NCI-H526 treated with DMSO at 0.1 percent for 48 hours (cell line): ENCODE results near the gene CDK10.
"Not testable (repeated sequence)": the region's sequence is repeated elsewhere in the genome, so short reads cannot be mapped to it uniquely, and the experiment has no call there.

Experiments
- DNase-seq: peaks from one replicate; lab custom pipeline; 2025; lab: John Stamatoyannopoulos, UW

The CDK10 gene, protein sequence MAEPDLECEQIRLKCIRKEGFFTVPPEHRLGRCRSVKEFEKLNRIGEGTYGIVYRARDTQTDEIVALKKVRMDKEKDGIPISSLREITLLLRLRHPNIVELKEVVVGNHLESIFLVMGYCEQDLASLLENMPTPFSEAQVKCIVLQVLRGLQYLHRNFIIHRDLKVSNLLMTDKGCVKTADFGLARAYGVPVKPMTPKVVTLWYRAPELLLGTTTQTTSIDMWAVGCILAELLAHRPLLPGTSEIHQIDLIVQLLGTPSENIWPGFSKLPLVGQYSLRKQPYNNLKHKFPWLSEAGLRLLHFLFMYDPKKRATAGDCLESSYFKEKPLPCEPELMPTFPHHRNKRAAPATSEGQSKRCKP

DNA sequence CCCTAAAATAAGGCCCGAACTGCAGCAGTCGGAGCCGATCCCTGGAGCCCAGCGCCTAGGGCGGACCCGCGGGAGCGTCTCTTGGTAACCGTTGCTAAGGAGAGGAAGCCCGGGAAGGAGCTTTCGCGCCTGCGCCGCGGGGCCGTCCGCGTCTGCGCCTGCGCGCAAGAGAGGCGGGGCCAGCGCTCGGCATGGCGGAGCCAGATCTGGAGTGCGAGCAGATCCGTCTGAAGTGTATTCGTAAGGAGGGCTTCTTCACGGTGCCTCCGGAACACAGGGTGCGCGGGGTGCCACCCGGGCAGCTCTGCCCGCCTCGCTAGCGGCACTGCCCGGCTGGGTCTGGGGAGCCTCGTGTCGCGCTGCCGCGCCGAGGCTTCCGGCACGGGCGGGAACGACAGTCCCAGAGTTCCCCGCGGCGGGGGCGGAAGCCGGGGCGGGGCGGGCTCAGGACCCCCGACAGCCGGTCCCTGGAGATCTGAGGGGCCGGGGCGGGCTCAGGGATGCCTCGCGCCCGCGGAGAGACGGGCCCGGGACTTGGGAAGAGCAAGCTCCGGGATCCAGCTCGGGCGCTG lies at the start of gene CDK10:
TSS of gene CDK10 (plus strand) at position 170 of the 572 bp plus-strand sequence. CDS start at position 192, 22 bp downstream.
- DNase-seq = peak; percentile 72

DNA sequence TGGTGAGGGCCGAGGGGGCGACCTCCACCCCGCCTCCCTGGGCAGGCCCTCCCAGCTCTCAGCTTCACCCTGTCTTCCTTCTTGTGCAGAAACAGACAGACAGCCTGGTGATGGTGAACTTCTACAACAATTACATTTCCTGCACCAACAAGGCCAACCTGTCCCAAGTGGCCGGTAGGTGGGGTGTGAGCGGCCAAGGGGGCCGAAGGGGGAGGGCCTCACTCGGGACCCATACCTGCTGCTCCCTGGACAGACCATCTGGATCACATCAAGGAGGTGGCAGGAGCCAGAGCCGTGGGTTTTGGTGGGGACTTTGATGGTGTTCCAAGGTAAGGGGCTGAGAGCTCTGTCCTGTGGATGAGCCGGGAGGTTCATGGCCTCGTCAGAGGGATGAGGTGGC lies 49.1 kb upstream of the CDK10 start:
- DNase-seq = no peak

DNA sequence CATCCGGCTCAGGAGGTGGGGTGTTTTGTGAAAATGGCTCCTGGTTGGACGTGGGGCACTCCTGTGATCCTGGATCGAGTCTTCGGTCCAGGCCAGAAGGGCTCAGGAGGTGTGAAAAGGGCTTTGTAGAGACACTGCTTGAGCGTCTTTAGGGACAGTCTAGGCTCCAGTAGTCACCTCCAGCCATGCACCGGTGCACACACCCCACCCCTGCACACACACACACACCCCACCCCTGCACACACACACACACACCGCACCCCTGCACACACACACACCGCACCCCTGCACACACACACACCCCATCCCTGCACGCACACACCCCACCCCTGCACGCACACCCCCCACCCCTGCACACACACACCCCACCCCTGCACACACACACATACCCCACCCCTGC lies 48.0 kb upstream of the CDK10 start:
- no peak for DNase-seq

DNA sequence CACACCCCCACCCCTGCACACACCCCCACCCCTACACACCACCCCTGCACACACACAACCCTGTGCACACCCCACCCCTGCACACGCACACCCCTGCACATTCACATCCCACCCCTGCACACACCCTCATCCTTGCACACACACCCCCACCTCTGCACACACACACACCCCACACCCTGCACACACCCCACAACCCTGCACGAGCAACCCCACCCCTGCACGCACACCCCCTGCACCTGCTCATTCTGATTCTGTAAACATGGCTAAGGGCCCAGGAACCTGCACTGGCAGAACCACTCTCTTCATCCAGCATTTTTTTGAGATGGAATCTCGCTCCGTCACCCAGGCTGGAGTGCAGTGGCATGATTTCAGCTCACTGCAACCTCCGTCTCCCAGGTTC lies 47.1 kb upstream of the CDK10 start:
- no peak for DNase-seq

DNA sequence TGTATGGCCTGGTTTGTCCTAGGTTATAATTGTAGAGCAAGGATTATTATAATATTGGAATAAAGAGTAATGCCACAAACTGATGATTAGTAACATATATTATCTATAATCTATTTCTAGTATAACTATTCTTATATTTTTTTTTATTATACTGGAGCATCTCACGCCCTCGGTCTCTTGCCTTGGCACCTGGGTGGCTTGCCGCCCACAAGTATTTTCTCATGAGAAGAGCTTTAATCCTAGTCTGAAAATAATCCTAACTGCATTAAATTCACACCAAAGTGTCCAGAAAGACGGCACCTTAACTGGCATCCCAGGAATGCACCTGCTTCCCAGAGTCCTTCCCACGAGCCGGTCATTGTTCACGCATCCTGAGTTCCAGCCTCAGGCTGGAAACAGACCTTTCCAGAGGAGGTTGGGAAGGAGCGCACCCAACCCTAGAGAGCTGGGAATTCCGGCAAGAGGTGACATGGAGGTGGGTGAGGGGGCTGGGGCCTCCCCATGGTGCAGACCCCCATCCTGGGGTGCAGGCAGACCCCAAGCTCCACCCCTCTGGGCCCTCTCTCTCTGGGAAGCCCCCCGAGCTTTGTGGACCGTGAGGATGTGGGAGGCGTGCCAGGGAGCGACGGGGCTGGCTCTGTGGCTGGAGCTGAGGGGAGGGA lies 44.9 kb upstream of the CDK10 start:
- no peak for DNase-seq

DNA sequence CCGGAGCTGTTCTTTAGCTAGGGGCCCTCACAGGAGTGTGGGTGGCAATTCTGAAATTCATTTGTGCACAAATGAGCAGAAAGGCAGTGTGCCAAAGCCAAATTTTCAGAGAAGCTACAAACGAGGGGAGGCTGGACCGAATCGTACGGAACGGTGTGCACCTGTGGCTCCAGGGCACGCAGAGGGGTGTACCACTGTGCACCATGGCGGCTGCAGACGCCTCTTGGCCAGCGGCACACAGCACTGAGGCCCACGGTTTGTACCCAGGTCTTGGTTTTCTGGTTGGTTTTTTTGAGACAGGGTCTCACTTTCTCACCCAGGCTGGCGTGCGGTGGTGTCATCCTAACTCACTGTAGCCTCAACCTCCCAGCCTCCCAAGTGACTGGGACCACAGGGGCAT lies 43.9 kb upstream of the CDK10 start:
- DNase-seq = no peak

DNA sequence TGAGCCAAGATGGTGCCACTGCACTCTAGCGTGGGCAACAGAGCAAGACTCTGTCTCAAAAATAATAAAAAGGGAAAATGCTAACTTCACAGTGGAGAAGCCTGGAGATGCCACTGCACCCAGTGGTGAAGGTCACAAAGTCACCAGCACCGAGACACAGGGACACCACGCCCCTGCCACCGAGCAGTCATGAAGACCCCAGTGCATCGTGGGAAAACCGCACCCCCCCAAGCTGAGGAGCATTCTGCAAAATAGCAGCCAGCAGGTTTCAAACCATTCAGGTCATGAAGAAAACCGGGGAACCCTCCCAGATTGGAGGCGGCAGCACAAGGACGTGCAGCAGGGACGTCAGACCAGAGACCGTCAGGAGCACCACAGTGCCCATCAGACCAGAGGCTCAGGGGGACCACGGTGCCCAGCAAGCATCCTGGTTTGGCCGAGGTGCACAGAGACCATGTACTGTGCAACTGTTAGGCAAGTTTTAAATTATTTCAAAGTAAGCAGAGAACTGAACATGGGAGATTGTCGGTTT lies 42.7 kb upstream of the CDK10 start:
- DNase-seq = no peak

DNA sequence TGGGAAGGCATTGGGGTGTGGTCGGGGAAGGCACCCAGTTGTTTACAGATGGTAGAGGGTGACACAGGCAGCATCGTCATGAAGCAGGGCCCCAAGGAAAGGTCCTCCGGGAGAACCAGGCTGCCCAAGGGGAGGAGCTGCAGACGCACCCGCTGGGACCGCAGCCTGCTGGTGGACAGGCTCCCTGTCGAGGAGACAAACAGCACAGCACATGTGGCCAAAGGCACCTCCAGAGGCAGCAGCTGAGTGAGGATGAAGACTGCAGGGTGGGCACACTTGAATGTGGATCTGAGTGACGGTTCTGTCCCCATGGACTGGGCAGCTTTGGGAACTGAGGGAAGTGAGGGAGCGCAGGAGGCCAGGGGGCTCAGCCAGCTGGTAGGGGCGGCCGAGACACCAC lies 41.4 kb upstream of the CDK10 start:
- no peak for DNase-seq

DNA sequence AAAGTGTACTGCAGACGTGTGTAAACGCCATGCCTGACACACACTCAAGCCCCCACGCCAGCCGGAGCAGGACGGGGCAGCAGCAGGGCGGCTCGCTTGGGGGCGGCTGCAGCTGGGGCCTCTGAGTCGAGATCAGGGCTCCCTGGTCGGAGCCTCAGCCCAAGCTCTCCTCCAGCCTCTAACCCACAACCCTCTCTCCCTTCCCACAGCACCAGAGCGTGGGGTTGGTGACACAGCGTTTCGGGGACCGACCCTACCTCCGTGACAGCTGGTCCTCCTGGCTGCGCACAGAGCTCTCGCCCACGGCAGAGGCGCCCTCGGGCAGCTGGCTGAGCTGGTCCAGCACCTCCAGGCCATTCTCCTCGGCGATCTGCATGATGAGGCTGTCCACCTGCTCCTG lies 40.2 kb upstream of the CDK10 start:
- no peak for DNase-seq

DNA sequence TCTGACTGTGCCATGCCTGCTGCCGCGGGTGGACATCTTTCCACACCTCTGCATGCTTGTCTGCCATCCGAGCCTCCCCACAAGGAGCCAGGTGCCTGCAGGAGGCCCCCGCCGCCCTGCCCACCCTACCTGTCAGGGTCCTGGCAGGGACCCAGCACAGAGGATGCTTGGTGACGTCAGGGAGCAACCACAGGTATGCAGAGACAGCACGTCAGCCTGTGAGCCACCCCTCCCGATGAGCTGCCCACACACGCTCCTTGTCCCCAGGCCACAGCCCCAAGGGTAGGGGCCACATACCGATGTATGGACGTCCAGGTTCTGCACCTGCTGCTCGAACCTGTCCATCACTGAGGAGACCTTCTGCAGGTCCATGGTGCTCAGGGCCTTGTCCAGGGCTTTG lies 39.6 kb upstream of the CDK10 start:
- no peak for DNase-seq

DNA sequence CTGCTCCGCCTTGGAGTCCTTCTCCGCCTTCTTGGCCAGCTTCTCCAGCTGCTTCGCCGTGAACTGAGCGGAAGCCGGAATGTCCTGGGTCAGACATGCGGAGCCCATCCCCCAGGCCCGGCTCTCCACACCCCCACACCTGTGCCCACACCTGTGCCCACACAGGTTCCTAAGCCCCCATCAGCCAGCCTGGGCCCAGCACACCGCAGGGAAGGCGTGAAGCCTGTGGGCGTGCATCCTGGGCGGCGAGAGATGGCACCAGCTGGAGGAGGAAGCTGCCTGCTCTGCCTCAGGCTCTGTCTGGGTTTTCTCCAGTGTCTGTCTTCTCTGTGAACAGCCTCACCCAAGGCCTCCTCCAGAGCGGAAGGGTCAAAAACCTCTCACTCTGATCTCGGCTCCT lies 34.9 kb upstream of the CDK10 start:
- DNase-seq = no peak

DNA sequence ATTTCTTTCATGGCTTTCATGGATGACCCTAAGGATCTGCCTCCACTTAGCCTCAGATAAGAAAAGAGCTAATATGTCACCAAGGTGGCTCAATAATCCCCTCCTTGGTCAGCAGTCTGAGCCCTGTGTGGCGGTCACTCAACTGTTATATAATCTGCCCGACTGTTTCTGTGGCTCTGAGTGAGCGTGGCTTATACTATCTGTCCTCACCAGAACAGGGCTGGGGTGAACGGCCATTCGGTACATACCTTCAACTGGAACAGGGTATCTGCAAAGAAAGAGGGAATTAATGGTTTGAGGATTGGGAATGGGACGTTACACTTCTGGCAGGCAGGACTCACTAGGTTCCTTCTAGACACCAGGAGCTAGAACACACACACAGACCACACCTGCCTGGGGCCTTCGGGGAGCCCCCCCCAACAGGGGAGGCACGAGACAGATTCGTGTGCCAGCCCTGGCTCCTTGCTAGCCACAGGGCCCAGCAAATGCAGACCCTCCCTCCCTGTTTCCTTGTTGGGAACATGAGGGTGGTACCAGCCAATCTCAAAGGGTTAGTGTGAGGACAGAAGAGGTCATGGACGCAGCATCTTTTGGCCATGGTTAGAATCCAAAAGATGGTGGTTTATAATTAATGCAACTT lies 32.7 kb upstream of the CDK10 start:
- no peak for DNase-seq

DNA sequence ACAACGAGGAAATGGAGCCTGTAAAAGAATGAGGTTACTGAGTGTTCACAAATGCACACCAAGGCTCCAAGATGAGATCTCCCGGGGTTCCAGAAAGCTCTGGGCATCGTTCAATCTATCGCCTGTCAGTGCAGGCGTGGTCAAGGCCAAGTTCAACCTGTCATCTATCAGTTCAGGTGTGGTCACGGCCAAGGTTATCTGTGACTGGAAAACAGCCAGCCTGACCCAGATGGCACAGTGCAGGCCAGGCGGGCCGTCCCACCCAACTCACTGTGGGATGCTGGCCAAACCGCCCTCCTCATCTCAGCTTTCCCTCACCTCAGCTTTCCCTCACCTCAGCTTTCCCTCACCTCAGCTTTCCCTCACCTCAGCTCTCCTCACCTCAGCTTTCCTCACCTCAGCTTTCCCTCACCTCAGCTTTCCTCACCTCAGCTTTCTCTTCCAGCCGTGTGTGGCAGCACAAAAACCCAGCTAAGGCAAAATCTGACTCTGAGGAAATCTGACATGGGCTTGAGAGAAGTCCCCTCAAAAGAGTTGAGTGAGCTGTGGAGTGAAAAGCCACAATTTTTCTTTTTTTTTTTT lies 31.3 kb upstream of the CDK10 start:
- DNase-seq = no peak

DNA sequence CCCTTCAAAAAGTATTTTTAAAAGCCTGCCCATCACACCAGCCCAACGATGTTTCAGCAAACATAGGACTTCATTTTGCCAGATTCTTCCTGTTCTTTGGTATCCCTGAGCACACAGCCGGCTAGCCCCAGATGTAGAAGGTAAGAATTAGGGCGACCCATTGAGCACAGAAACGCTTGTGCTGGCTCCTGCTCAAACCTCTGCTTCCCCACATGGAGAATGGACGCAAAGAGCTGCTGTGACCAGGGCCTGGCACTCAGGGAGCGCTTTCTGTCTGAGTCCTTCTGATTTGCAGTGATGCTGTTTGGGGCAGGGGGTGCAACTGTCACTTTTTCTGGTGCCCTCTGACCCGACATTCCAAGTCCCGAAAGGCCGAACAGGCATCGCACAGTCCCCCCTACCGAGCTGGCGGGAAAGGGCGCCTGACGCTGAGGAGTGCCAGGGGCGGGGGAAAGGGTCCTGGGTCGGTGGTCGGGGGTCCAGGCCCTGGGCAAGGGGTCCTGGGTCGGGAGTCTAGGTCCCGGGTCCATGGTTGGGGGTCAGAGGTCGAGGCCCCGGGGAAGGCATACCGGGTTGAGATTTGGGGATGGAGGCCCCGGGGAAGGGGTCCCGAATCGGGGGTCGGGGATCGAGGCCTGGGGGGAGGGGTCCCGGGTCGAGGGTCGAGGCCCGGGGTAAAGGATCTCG lies 29.9 kb upstream of the CDK10 start:
- no peak for DNase-seq

DNA sequence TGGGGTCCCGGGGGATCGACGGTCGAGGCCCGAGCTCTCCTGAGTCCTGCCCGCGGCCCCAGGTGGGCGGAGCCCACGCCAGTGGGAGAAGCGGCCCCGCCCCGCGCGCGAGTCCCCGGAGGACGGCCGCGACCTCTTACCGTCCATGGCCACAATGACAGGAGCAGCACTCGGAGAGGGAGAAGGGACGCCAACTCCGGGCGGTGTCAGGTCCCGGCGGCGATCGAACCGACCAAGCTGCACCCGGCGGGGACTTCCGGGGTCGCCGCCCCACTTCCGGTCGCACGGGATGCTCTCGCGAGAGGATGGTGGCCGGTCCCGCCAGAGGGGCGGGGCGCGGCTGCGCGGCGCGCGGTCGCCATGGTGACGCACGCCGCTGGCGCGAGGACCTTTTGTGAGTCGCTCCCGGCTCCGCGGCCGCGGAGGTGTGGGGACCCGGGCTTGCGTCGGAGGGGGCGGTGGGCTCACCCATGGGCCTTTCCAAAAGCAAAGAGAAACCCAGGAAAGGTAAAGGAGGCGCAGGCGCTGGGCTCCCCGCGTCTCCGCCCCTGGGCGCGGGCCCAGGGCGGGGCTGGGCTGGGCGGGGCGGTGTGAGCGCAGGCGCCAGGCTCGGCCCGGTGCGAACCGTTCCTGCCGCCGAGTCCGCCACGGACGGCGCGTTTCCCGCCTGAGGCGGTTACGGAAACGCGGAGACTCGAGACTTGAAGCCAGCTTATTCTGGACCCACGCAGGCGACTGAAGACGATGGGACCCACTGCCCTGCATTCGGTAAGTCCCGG lies 28.9 kb upstream of the CDK10 start, which contains the start of the genes CHMP1A and SPATA33:
TSS of gene CHMP1A (minus strand) at position 267 of the 779 bp plus-strand sequence. CDS start at position 147, 120 bp downstream.
TSS of gene SPATA33 (plus strand) at position 395 of the 779 bp plus-strand sequence. CDS start at position 471, 76 bp downstream.
- DNase-seq = peak; percentile 32

DNA sequence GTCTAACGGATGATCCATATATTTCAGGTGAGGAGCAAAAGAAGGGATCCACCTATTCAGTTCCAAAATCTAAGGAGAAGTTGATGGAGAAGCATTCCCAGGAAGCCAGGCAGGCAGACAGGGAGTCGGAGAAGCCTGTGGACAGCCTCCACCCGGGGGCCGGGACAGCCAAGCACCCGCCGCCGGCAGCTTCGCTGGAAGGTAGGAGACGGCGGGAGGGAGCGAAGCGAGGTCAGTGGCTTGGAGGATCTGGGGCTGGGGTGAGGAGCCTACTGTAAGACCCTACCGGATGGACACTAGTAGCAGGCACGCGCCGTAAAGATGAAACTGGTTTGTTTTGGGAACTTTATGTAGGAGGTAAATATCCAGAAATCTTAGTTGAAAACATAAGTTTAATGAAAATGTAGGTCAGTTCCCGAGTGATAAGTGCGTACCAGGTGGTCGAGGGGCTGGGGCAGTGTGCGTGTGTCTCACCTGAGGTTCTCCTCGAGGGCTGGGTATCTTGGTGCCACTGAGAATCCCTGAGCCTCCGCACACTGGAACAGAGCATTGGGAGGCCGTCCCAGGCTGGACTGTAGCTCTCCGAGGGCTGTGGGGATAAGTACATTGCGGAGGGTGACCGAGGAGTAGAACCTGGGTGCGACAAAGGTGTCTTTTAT lies 28.1 kb upstream of the CDK10 start:
- DNase-seq = no peak

DNA sequence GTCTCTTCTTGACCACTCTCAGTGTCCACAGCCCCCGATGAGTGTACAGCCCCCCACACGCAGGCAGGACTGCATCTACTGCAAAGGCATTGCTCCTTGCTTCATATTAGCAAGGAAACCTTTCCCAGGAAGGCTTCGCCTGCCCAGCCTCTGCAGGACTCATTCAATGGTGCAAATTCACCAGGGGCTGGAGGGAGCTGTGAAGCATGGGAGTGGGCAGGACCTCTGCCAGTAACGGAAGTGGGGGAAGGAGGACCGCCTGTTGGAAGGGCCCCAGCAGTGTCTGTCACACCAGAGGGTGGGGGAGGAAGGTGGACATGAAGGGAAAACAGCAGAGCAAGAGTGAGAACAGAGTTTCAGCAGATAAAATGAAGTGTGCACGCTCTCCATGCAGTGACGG lies 26.3 kb upstream of the CDK10 start:
- DNase-seq = no peak

DNA sequence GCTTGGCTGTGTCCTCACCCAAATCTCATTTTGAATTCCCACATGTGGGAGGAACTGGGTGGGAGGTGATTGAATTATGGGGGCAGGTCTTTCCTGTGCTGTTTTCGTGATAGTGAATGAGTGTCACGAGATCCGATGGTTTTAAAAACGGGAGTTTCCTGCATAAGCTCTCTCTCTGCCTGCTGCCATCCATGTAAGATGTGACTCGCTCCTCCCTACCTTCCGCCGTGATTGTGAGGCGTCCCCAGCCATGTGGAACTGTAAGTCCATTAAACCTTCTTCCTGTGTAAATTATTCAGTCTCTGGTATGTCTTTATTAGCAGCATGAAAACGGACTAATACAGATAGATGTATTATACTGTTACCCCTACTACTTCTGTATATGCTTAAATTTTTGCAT lies 25.3 kb upstream of the CDK10 start:
- DNase-seq = no peak

DNA sequence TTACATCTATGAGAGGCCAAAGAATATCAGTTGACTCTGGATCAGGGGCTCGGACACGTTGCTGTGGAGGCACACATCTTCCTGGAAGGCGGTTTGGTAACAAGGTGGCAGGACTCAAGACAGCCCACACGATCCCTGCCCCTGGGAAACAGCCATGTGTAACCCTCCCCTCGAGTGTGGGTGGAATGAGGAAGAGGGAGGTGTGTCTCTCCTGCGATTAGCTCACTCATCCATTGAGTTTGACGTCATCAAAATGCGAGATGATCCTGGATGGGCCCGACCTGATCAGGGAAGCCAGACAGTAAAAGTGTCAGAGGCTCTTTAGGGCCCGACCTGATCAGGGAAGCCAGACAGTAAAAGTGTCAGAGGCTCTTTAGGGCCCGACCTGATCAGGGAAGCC lies 22.3 kb upstream of the CDK10 start:
- not testable (repeated sequence) for DNase-seq

DNA sequence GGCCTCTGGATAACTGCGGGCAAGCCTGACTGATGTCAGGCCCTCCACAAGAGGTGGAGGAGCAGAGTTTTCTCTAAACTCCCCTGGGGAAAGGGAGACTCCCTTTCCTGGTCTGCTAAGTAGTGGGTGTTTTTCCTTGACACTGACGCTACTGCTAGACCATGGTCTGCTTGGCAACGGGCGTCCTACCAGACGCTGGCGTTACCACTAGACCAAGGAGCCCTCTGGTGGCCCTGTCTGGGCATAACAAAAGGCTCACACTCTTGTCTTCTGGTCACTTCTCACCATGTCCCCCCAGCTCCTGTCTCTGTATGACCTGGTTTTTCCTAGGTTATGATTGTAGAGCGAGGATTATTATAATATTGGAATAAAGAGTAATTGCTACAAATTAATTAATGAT lies 19.5 kb upstream of the CDK10 start:
- not testable (repeated sequence) for DNase-seq
